ENCODE results near the gene KIF12. TPM values are rescaled to one million over a fixed set of nuclear protein-coding genes. Genes with fewer than 3 reads are reported as not detected.
"Not testable (repeated sequence)": the region's sequence is repeated elsewhere in the genome, so short reads cannot be mapped to it uniquely, and the experiment has no call there.

Gene KIF12
- polyA plus RNA-seq, 1 donor = 170 TPM

GRCh38 chr9:114046237-114046755 lies 52.8 kb downstream of the KIF12 start:
- DNase-seq = no peak

GRCh38 chr9:114043660-114044059 lies 55.4 kb downstream of the KIF12 start:
- not testable (repeated sequence) for DNase-seq

Other genes starting within 250 kb of the KIF12 start
- gene ZNF618, start 223.0 kb downstream of the KIF12 start, polyA plus RNA-seq (ENCODE audit: insufficient read length) = 47.9 TPM
- 1.9 TPM for gene AMBP, start 21.0 kb downstream of the KIF12 start, polyA plus RNA-seq (ENCODE audit: insufficient read length)
- 45.2 TPM for gene COL27A1, start 56.2 kb upstream of the KIF12 start, polyA plus RNA-seq (ENCODE audit: insufficient read length)
- gene ORM1, start 223.8 kb upstream of the KIF12 start, polyA plus RNA-seq (ENCODE audit: insufficient read length) = 0.22 TPM
- gene ORM2, start 230.6 kb upstream of the KIF12 start, polyA plus RNA-seq (ENCODE audit: insufficient read length) = not detected

Measured in left kidney (tissue), 2 donors.